ENCODE results near the gene F12.

Gene F12

DNA sequence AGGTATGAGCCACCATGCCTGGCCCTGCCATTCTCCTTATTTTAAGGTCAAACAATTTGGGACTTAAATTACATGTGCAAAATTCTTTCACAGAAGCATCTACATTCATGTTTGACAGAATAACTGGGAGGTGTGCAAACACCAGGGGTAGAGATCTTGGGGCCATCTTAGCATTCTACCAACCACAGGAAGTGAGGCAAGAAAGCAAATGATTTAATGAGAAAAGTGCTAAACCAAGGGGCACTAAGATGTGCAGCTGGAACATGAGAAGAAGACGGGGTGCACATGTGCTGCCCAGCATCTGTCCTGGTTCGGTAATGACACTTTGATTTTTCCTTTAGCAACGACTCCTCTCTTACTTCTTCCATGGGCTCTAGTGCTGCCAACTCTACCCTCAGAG, 1.2 kb upstream of the F12 start:
- DNase-seq = no peak

DNA sequence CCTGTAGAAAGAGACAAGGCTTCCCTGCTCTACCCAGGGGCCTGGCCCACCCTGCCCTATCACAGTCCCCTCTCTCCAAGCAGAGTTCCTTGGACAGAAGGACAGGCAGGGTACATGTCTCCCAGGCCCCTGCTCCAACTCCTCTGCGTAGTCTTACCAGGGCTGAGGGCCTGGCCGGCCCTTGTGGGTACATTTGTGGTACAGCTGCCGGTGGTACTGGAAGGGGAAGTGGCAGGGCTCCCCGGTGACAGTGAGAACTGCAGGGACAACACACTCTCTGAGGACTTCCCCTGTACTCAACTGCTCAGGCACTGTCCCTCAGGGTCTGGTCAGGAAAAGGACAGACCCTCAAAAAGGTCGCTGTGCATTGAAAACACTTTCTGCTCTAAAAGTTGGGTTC, 3.6 kb downstream of the F12 start:
- no peak for DNase-seq

DNA sequence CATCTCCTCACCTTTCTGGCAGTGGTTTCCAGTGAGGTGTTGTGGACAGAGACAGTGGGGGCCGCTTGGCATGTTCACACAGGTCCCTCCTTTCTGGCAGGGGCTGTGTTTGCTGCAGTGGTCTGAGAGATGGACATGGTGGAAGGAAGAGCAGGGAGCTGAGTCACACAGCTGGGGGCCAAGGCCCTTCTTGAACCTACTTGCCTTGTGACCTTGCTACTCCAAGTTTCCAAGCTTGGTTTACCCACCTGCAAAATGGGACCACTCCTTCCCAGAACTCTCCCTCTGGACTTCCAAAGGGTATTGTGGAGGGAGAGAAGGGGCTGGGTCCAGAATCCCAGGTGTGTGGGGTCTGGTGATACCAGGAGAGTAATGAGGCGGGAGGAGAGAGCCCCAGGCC, 4.1 kb downstream of the F12 start:
- DNase-seq = no peak

DNA sequence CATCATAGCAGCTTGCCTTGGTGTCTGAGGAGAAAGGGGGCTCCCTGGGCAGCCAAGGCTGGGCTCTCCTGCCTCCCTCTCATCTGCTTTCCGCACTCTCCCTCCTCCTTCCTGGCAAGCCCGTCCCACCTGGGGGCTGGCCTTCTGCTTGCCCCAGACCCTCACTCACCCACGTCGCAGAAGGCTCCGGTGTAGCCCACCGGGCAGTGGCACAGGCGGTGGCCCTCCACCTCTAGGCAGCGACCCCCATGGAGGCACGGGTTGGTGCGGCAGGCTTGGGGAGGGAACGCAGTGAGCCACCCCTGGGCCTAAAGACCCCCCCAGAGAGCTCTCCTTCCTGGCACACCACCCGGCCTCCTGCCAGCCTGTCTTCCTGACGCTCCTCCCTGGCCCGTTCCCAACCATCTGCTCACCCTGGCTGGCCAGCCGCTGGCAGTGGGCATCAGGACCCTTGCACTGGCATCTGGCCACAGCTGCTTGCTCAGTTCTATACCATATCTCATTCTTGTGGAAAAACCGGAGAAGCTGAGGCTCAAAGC, 4.7 kb downstream of the F12 start:
- no peak for DNase-seq

DNA sequence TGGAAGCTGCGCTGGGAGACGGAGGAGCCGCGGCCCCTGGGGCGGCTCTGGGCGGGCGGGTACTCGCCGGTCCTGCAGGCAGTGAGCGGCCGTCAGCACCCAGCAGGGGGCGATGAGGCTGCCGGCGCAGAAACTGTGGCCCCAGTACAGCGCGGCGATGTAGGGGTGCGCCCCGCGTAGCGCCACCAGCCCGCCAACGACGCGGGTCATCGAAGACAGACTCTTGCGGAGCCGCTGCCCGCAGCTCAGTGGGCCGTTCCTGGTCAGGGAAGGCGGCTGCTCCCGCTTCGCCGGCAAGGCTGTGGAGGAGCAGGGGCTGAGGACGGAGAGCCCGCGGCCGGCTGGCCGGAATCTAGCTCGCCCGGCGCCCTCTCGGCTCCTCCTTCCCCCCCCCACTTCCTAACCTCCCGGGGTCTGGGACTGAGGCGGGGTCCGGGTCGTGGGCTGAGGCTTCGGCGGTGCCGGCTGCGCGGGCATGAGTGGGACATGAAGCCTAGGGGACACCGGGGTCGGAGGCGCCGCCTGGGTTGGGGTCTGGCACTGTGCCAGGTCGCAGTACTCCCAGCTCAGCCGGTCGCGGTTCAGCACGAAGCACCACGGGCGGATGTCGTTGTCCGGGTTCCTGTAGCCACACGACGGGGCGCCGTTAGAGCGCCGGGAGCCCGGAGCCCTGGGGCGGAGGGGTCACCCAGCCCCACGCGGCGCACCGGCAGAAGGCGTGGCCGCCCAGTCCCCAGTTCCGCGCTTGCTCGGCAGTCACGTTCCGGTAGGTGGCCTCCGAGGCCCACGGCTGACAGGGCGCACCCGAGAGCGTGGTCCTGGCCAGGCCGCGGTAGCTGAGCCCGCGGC, 5.3 kb downstream of the F12 start:
- DNase-seq = peak; percentile 91

DNA sequence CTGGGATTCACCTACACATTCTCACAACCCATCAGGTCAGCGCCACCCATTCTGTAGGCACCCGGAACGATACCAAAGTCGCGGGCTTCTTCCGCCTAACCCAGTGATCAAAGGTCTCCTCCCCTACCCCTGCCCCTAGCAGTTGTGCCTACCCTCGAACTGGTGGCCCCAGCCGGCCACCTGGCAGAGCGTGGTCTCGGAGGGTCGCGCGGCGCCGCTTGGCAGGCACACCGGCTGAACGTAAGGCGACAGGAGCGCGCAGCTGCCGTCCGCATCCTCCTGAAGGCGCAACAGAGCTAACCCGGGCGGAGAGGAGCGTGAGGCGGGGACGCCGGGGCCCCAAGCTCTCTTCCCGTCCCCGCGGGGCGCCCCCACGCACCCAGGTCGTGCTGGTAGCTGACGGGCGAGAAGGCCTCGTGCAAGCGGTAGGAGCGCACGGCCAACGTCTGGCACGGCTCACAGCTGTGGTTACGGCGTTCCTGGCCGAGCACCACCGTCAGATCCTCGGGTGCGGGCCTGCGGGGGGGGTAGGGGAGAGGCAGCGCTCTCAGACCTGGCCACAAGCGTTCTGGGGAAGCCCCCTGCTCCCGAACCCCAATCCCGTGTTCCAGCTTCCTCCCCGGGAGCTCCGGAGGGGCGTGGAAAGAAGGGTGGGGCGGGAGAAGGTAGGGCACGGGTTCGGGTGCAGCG, 6.1 kb downstream of the F12 start:
- DNase-seq = no peak

DNA sequence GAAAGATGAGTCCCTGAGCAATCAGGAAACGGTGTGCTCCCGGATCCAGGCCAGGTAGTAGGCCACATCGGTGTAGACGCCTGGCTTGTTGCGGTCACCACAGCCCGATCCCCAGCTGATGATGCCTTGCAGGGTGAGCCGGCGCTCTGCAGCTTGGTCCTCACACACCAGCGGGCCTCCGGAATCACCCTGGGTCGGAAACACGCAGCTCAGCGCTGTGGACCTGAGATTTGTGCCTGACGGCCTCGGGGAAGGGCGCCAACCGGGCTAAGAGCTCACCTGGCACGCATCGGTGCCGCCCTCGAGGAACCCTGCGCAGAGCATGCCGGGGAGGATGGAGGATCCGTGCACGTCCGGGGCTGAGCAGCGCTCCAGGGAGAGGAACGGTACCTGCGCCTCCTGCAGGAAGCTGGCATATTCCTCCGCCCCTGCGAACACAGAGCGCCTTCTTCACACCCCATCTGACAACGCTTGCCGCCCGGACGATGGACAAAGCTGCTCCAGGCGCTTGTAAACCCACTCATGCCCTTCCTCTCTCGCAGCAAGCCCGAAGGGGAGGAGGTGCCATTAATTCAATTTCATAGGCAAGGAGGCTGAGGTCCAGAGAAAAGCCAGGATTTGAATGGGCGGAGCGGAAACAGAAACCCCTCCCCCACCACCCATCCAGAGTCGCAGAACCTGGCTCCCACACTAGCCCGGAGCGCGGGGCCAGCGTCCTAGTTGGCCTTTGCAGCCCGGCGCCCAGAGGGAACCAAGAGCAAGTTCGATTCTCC, 6.9 kb downstream of the F12 start:
- peak; percentile 83 for DNase-seq

DNA sequence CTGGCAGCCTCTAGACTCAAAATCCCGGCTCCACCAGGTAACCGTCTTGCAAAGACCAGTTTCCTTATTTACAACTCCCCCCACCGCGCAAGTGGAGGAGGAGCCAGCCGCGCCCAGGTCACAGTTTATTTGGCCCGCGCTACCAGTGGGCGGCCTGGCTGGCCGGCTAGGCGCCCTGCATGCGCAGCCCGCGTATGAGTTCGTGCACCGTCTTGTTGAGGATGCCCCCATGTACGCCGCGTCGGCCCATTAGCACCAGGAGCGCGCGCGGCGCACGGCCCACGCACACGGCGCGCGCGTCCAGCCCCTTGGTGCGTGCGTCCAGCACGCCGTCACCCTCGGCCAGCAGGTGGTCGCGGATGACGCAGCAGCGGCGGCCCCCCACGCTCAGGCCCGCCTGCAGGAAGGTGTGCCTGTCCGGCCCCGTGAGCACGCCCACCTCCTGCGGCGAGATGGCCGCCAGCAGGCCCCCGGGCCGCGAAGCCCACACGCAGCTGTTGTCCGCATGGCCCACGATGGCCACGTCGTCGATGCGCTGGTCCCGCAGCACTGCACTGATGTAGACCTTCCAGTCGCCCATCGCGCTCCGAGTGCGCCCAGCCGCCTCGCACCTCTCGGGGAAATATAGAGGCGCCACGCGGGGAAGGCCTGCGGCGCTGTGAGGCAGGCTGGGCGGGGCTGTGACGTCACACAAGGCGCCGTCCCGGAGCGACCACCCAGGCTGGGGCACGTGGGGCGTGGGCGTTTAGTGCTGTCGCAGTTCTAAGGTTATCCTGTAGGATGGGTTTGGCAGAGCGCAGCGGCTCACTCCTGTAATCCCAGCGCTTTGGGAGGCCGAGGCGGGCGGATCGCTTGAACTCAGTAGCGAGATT, 9.1 kb downstream of the F12 start, which contains the start of gene PFN3:
TSS of gene PFN3 (minus strand) at position 665 of the 872 bp plus-strand sequence. CDS start at position 580, 85 bp downstream.
- DNase-seq = no peak

DNA sequence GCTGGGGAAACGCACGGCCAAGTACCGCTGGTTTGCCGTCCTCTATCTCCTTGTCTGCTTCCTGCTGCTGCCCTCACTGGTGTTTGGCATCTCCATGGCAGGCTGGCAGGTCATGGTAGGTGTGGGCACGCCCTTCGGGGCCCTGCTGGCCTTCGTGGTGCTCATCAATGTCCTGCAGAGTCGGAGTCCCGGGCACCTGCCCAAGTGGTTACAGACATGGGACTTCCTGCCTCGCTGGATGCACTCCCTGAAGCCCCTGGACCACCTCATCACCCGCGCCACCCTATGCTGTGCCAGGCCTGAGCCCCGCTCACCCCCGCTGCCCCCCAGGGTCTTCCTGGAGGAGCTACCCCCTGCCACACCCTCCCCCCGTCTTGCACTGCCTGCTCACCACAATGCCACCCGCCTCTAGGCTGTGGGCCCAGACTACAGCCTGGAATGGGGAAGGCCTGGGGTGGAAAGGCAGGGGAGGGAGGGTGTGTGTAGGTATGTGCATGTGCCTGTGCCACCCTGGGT, 11.4 kb downstream of the F12 start:
- DNase-seq = no peak

DNA sequence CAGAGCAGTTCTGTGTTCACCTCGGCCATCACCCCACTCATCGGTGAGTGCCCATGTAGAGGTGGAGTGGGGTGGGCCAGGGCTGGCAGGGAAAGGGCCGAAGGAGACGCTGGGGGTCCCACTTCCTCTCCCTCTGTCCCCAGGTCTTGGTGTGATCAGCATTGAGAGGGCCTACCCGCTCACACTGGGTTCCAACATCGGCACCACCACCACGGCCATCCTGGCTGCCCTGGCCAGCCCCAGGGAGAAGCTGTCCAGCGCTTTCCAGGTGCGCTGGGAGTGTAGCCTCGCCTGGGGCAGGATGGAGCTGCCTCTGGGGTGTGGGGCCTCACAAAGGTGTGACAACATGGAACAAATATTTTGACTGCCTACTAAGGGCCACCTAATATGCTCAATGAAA, 12.6 kb downstream of the F12 start:
- no peak for DNase-seq

DNA sequence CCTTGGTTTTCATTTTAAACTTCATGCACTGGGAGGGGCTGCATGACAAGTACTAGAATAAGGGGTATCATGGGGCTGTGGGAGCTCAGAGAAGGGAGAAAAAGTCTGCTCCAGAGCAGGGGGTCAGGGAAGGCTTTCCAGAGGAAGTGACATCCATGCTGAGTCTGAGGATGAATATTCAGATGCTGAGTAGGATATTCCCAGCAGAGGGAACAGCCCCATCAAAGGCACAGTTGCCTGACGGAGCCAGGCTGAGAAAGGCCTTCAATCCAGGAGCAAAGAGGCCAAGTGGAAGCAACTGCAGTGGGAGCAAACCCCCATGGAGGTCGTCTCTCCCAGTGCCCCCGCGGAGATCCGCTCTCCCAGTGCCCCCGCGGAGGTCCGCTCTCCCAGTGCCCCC, 13.3 kb downstream of the F12 start:
- DNase-seq = no peak

DNA sequence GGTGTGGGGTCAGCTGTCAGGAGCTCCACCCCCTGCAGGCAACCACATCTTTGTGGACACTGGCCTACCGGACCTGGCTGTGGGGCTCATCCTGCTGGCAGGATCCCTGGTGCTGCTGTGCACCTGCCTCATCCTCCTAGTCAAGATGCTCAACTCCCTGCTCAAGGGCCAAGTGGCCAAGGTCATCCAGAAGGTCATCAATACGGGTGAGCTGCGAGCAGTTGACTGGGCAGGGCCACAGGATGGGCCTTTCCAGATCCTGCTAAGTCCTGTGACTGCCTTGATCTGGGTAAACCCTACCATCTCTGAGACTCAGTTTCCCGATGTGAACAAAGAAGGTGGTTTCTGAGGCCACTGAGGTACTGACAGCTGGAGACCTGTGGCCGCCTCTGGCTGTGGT, 15.4 kb downstream of the F12 start:
- DNase-seq = no peak

DNA sequence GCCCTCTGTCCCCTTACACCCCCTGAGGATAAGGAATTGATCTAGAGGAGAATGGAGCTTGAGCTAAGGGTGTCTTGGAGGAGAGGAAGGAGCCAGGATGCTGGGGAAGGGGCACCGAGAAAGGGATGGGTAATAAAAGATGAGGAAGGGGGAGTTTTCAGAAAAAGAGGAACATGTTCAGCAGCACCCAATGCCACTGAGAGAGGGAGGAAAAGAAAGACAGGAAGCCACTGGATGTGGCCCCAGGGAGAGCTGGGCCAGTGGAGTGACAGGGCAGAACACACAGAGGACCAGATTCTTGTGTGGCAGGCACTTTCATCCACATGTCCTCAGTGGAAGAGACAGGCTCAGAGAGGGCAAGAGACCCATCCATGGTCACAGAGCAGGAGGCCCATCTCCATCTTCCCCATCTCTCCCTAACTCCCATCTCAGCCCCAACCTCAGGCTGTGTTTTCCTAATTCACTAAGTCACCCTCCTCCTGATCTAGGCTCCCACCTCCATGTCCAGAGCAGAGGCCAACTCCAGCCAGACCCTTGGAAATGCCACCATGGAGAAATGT, 16.1 kb downstream of the F12 start:
- no peak for DNase-seq

DNA sequence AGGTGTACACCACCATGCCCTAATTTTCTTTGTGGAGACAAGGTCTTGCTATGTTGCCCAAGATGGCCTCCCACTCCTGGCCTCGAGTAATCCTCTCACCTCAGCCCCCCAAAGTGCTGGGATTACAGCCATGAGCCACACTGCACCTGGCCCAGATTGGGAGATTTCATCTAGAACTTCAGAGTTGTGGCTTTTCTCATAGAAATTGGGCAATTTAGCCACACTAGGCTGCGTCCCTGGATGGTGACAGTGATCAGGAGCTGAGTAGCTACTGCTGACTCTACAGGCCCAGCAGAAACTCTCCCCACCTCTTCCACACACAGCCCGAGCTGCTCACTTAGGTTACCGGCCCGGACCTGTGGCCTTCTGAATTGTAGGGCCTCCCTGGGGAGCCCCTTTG, 16.6 kb downstream of the F12 start:
- no peak for DNase-seq

DNA sequence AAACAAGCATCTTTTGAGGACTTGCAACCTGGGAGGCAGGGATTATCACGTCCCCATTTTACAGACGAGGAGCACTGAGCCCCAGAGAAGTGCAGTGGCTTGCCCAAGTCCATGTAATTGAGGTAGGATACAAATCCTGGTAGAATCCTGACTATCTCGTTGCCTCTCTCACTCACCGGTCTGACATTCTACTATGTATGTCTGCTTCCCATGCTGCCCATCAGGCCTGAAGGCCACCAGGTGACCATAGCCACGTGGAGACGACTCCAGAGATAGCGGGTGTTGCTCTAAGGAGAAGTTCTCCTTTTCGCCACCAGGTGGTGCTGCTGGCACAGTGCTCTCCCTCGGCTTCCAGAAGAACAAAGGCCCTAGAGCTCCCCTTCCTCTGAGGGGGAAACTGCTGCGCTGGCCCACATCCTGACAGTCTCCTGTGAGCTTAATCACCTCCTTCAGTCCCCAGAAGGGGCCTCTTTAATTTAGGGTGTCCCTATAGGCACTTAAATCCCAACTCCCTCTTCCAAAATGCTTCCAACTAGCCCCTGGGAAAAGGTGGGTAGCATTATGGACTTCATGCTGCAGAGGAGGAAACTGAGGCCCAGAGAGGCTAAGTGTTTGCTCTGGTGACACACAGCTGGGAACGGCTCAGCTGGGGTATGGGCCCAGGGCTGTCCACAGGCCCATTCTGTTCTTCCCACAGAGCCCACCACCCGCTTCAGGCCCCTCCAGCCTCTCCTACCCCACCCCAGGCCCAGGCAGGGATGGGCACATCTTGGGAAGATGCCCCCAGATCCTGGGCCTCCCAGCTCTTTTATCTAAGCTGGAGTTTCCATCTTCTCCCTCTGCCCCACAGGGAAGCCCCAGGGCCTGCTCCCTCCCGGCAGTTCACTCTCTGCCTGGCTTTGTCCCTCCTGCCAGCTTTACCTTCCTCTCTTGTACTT, 18.7 kb downstream of the F12 start:
- peak; percentile 94 for DNase-seq

DNA sequence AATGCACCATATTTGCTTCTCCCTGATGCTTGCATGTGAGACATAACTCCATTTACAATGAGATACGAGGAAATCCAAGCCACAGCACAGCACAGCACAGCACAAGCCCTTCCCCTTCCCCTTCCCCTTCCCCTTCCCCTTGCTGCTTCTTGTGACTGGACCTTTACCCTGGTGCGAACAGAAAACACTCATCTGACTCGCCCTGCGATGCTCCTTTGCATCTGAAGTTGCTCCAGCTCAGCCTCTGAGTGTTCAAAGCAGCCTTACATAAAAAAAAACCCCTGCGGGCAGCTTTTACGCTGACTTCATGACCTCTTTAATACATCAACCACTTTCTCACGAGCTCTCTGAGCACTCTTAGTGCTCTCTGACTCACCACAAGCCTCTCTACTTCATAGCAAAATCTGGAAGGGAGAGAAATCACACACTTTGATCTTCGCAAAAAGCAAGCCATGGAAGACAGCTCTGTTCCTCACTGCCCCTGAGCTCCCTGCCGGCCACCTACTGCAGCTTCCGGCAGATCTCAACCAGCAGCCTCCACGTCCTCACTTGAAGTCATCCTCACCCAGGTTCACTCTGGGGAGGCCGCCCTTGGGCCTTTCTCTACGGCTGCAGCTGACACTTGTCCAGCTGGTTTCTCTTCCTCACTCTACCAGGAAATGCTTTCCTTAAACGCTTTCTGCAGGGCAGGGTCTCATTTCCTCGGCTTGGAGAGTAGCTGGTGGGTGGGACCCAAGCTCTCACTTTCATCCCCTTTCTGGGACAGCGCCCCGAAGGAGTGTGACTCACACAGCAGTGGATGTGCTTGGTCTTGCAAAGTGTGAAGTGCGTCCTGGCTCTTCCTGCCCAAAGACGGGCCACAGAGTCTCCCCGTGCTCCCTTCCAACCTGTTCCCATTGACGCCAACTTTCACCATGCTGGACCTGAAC, 19.9 kb downstream of the F12 start:
- DNase-seq = peak; percentile 72

DNA sequence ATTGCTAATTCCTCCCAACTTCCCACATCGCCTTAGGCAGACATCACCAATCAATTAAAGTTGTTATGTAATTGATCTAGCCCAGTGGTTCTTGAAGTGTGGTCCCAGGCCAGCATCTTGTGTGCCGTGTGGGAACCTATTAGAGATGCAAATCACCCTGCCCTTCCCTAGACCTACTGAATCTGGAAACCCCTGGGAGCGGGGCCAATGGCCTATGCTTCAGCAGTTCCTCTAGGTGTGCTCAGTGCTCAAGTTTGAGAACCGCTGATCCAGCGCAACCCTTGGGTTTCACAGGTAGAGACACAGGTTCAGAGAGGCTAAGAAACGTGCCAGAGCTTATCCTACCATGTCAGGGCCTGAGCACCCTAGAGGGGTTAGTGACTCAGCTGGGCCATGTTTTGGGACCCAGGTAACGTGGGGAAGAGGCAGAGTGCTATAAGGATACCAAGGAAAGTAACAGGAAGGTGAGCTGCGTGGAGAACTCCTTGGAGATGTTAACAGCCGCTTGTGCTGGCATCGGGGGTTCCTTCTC, 20.8 kb downstream of the F12 start:
- DNase-seq = no peak

DNA sequence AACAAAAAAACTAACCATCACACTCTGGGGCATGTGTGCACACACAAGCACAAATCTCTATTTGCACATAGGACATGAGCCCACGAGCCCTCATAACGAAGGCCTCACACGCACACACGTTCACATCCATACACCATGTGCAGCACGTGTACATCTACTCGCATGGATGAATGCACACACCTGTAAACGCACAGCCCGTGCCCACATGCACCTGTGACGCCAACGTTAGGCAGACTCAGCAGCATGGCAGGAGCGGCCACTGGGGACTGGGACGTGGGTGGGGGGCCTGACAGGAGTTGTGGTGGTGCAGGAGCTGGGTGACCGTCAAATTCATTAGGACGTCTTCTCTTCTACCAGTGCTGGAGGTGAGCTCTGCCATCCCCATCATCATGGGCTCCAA, 22.0 kb downstream of the F12 start:
- no peak for DNase-seq

DNA sequence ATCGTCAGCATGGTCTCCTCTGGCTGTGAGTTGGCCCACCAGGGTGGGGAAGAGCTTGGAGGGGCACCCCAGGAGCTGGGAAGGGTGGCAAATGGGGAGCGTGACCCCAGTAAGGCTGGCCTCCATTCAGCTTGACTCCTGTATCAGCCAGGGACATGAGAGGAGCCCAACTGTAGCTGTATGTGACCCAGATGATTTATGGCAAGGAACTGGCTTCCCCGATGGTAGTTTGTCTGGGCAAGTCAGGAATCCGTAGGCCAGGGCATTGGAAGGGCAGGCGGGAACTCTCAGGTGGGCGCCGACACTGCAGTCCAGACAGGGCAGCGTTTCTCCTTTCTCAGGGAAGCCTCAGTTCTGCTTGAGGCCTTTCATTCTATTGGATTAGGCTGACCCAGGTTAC, 22.8 kb downstream of the F12 start:
- no peak for DNase-seq

Measured in activated CD8-positive, alpha-beta memory T cell treated with anti-CD3 and anti-CD28 coated beads for 24 hours (primary cell).